ENCODE data around the gene TMEM260.
"Not testable (repeated sequence)": the region's sequence is repeated elsewhere in the genome, so short reads cannot be mapped to it uniquely, and the experiment has no call there.

Gene TMEM260

DNA sequence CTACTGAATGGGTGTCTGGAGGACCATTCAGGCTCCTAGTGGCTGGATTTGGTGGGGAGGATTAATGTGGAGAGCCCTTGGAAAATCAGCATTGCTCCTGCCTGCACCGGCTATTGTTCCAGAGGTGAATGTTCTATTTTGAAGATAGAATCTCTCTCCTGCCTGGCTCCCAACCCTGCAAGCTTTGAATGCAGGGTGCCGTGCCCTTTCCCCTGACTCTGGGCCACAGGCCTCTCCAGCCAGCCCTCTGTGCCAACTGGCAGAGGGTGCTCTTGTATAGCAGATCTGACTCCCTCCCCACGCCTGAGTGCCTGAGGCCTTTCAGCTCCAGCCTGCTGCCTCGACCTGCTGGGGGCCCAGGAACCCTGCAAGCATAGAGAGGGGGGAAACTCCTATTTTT lies 106.8 kb downstream of the TMEM260 start:
- no peak for DNase-seq

DNA sequence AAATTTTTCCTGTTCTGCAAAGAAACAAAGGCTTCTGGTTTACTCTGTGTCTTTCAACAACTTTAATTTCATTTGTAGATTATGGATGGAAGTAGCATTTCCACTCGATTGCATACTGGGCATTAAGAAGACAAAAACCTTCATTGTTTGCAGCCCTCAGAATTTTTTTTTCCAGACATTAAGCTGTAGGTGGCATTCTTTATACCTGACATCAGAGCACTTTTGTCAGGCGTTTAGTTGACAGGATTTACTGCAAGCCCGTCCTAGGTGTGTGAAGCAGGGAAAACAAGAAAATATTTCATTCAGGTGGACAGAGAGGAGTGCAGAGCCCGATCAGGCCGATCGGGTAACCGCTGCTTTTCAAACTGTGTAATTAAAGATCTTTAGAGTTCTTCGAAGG lies 107.5 kb downstream of the TMEM260 start:
- DNase-seq, result no peak

DNA sequence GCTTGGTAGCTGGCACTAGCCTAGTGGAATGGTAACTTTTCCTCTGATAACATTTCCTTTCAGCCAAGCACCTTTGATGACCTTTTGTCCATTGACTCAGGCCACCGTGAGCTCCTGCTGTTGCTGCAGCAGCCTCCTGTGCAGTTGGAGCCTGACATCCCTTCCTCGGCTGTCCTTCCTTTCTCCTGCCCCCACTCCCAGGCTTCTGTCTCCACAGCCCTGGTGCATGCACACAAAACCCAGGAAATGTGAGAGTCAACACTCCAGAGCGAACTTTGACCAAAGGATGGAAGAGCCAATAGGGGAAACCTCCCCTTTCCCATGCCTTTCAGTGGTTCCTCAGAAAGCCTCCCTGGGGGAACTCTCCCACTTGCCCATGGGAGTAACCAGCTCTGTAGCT lies 115.0 kb downstream of the TMEM260 start:
- DNase-seq, result no peak

DNA sequence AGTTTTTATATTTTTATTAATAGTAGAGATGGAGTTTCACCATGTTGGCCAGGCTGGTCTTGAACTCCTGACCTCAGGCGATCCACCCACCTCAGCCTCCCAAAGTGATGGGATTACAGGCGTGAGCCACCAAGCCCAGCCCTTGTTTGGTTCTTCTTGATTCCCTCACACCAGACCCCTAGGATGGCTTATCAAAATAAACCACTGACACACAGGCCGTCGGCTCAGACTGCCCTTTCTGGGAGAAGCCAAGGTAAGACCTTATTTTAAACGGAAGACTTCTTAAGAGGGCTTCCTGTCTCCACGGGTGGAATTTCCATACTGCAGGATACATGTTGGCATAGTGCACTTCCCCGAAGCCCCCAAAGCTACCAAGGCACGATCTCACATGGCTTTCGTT lies 115.6 kb downstream of the TMEM260 start:
- DNase-seq, result not testable (repeated sequence)

Measured in left hindlimb (tissue), 1 donor.